HT-29 (cell line): ENCODE data around the gene TTC23L. TPM values are rescaled to one million over a fixed set of nuclear protein-coding genes. Genes with fewer than 3 reads are reported as not detected.
"Not testable (repeated sequence)": the region's sequence is repeated elsewhere in the genome, so short reads cannot be mapped to it uniquely, and the experiment has no call there.

ENCODE experiments used
- DNase-seq: peaks from one replicate; pipeline ENCODE4 v3.0.0-alpha.2; 2015; ENCODE audit warnings: low spot score
- total RNA-seq: library from RNA; depleted of rRNA; stranded (reverse); fragments of >200 nt; shearing (Covaris generic); gene quantifications from 2 replicates; pipeline ENCODE4 v1.2.3, GENCODE V29; 2014; rRNA removed

TTC23L gene
- total RNA-seq, 1 experiment from 2014 or later, result not detected

DNA sequence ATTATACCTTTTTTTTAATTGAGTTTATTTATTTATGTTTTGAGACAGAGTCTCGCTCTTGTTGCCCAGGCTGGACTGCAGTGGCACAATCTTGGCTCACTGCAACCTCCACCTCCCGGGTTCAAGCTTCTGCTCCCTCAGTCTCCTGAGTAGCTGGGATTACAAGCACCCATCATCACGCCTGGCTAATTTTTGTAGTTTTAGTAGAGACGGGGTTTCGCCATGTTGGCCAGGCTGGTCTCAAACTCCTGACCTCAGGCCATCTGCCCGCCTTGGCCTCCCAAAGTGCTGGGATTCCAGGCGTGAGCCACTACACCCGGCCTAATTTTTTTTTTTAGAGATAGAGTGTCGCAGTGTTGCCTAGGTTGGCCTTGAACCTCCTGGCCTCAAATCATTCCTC is 84.3 kb downstream of the TTC23L start:
- DNase-seq, result not testable (repeated sequence)

DNA sequence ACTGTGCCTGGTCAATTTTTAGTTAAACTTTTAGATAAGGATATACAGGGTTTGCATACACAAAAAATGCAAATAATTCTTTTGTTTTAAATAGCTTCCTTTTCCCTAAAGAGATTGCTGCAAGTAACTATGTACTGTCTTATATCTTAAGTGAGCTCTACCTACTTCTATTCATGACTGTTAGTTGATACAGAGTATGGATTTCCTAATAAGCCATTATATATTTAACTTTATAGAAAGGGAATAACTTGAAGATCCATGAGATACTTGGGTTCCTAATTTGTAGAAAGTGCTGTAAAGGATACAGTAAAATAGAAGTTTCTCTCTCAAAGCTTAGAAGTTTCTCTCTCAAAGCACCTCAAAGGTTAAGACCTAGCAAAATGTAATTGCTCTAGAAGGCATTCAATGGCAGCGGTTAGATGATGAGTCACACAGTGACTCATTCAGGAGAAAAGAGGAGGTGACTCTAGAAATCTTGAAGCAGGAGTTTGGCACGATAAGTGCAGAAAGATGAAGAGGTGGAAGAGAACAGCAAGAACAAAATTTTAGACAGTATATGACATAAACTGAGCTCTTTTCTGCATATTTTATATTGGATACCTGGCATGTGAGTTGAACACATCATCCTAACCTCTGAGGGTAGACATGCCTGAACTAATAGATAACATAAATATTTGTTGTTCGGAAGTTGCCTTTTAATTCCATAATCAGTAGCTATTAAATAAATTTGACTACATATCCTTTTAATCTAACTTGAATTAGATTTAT is 84.9 kb downstream of the TTC23L start:
- peak; percentile 92 for DNase-seq

DNA sequence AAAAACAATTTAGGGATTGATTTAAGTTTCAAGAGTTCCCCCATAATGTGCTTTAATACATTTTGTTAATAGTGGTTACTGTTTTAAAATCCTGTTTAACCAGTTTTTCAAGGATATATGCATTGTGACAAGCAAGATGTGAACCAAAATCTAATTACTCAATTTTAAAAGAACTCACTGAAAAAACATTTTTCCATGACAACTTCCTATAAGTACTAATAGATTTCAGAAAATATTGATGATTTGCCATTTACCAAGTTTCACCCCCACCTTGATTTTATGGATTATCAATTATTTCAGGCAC is 85.5 kb downstream of the TTC23L start:
- DNase-seq, result no peak

GRCh38 chr5:34926318-34926888 is 87.4 kb downstream of the TTC23L start:
- DNase-seq, result no peak

DNA sequence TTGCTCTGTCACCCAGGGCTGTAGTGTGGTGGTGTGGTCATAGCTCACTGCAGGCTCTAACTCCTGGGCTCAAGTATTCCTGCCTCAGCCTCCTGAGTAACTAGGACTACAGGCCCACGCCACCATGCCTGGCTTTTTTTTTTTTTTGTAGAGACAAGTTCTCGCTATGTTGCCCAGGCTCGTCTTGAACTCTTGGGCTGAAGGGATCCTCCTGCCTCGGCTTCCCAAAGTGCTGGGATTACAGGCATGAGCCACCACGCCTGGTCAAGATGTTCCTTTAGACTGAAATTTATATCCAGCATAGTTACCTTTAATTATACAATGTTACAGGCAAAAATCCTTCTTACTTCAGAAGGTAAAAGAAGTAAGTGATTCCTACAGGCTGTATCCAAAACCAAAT is 88.8 kb downstream of the TTC23L start:
- DNase-seq, result no peak

- no peak for DNase-seq
Measured at GRCh38 chr5:34928267-34928666, 89.3 kb downstream of the TTC23L start.

DNA sequence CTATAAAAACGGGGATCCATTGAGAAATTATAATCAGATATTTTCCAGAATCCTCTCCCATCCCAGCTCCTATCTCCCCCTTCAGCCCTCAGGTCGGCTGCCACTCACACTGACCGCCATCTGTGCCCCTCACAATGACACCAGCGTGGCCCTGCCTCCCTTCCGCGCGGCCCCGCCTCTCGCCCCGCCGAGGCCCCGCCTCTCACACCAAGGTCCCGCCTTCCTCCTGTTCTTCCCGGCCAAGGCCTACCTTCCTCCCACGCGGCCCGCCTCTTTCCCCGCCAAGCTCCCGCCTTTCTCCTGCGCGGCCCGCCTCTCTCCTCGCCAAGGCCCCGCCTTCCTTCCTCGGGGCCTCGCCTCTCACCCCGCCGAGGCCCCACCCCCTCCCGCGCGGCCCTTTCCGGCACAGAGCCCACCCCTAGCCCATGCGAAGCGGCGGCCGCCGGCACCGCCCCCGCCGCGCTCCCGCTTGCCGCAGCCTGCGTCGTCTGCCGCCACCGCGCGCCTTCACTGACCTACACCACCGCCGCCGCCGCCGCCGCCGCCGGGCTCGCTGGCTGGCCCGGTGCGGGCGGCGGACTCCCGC is 90.3 kb downstream of the TTC23L start, which contains the start of gene DNAJC21:
Gene DNAJC21, plus strand, starts transcription at position 426 of the 586 bp plus-strand sequence. CDS start 261 bp downstream, outside the sequence.
- DNase-seq, result peak; percentile 98

DNA sequence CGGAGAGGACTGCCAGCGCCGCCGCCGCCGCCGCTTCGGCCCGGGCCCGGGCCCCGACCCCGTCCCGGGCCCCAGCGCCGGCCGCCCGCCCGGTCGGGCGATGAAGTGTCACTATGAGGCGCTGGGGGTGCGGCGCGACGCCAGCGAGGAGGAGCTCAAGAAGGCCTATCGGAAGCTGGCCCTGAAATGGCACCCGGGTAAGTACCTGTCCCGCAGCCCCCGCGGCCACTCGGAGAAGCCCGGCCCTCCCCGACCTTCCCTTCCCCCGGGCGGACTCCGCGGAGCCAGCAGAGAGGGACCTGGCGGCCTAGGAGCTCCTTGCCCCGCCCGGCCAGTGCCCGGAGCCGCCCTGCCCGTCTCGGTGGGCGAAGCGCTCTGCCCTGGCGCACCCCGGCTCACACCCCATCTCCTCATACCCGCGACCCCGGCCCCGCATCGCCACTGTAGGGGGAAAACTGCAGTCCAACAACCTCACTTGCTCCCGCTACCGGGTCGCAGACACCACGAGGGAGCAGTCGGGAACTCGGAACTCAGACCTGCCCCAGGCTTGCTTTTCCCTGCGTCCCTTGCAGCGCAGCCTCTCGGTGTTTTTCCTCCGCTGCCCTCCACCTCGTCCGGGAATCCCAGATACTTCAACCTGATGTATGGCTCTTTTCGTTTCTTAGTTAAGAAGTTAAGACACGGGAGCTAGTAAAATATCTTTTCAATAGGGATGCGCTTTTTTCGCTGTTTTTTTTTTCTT is 90.9 kb downstream of the TTC23L start:
- peak; percentile 84 for DNase-seq

DNA sequence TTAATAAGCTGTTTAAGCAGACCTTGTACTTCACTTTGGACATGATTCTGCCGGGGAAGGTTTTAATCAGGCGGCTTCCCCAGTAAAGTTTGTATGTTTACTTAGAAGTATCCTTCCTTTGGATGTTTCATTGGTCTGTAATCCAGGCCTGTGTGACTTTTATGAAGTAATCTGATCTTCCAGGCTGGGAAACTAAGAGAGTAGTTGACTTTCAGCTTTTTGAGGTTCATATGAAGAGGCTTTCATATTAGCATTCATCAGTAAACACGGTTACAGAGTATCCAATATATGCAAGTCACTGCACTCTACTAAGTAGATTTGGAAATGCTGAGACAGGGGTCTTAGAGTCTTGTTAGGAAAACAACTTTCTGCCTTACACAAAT is 91.5 kb downstream of the TTC23L start:
- DNase-seq, result peak; percentile 64

GRCh38 chr5:34930870-34931269 is 91.9 kb downstream of the TTC23L start:
- no peak for DNase-seq

DNA sequence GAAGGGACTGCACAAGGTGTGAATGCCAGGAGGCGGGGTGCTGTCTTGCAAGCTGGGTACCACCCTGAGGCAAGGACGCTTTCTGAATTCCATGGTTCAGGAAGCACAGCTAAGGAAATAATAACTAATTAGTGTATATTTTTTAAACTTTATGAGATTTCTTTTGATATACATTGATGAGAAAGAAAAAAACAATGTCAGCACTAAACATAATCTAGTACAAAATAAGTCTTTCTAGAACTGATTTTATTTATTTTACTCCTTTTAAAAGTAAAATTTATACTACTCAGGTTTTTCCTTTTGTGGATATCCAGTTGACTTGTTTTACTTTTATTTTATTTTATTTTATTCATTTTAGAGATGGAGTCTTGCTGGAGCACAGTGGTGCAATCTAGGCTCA is 94.0 kb downstream of the TTC23L start:
- no peak for DNase-seq

- no peak for DNase-seq
Measured at GRCh38 chr5:34941936-34942335, 103.0 kb downstream of the TTC23L start.

GRCh38 chr5:34944044-34944443 is 105.1 kb downstream of the TTC23L start:
- no peak for DNase-seq

DNA sequence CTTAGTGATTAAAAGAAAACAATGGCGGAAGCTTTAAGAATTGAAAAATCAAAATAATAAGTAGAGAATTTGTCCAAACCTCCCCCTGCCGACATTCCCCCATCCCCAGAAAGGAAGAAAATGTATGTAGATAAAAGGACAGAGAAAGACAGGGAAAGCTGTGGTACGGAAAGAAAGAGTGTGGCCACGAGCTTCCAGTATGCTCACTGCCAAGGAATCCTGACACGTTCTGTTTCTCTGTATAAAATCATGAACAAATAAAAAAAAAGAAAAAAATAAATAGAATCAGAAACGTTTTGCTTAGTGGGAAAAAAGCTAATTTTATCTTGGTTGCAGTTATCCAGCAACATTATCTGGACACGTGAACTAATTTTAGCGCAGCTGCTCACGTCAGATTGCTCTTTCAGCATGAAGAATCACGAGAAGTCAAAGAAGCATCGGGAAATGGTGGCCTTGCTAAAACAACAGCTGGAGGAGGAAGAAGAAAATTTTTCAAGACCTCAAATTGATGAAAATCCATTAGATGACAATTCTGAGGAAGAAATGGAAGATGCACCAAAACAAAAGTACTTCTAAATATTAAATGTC is 105.6 kb downstream of the TTC23L start:
- no peak for DNase-seq

Other genes with a start within 250 kb of the TTC23L start
- gene RAI14, start 182.8 kb upstream of the TTC23L start, total RNA-seq, result 27.2 and 36.3 TPM in 2 replicates
- 48.2 and 55.9 TPM in 2 replicates for gene RAD1, start 76.3 kb downstream of the TTC23L start, total RNA-seq
- gene BRIX1, start 76.5 kb downstream of the TTC23L start, total RNA-seq, result 40.3 and 49.5 TPM in 2 replicates
- 19.6 and 20.1 TPM in 2 replicates for gene DNAJC21, start 90.4 kb downstream of the TTC23L start, total RNA-seq
- gene AGXT2, start 208.8 kb downstream of the TTC23L start, total RNA-seq, result not detected in 2 replicates